Measurements from ENCODE around the gene IL1RN. TPM values are rescaled to one million over a fixed set of nuclear protein-coding genes. Genes with fewer than 3 reads are reported as not detected.

Gene IL1RN
- total RNA-seq, 4 donors from 2014 or later = 129 to 147 (median 135) TPM

GRCh38 chr2:113157897-113158753 is 30.7 kb downstream of the IL1RN start:
- WGBS = 40% methylated on average over 8 of the region's 10 CpGs
- TF ChIP-seq POLR2AphosphoS5 (IDR thresholded peaks at IDR 0.05) = no peak
- TF ChIP-seq, protein P1, sequence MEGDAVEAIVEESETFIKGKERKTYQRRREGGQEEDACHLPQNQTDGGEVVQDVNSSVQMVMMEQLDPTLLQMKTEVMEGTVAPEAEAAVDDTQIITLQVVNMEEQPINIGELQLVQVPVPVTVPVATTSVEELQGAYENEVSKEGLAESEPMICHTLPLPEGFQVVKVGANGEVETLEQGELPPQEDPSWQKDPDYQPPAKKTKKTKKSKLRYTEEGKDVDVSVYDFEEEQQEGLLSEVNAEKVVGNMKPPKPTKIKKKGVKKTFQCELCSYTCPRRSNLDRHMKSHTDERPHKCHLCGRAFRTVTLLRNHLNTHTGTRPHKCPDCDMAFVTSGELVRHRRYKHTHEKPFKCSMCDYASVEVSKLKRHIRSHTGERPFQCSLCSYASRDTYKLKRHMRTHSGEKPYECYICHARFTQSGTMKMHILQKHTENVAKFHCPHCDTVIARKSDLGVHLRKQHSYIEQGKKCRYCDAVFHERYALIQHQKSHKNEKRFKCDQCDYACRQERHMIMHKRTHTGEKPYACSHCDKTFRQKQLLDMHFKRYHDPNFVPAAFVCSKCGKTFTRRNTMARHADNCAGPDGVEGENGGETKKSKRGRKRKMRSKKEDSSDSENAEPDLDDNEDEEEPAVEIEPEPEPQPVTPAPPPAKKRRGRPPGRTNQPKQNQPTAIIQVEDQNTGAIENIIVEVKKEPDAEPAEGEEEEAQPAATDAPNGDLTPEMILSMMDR (IDR thresholded peaks at IDR 0.05) = no peak
- H3K4me1 ChIP-seq = peaks cover 24% of the 10 kb centered on the region

GRCh38 chr2:113158884-113159553 is 31.6 kb downstream of the IL1RN start:
- peaks cover 24% of the 10 kb centered on the region for H3K4me1 ChIP-seq
- no peaks in the 10 kb centered on the region for H3K9me3 ChIP-seq
- DNase-seq (ENCODE audit: low spot score in 2 of 2) = no peak
- H3K27ac ChIP-seq = peak overlapping the region; percentile 10
- peaks cover 10% of the 10 kb centered on the region for H3K27me3 ChIP-seq
- TF ChIP-seq POLR2AphosphoS5 (IDR thresholded peaks at IDR 0.05) (no peak), POLR2A (IDR thresholded peaks at IDR 0.05) (no peak), EP300 (IDR thresholded peaks at IDR 0.05) (no peak)
- TF ChIP-seq, protein P1 (IDR thresholded peaks at IDR 0.05) = no peak
- no peaks in the 10 kb centered on the region for H3K36me3 ChIP-seq
- 76% methylated on average over 4 of the region's 4 CpGs for WGBS
- H3K4me3 ChIP-seq = no peak overlapping the region

More at GRCh38 chr2:113157897-113158753, 30.7 kb downstream of the IL1RN start:
- Histone ChIP-seq H3K9me3 (no peaks in the 10 kb centered on the region), H3K4me3 (peak overlapping the region; percentile 67), H3K27me3 (peaks cover 10% of the 10 kb centered on the region), H3K27ac (peak overlapping the region; percentile 87), H3K36me3 (no peaks in the 10 kb centered on the region)
- no peak for DNase-seq (ENCODE audit: low spot score in 2 of 2)

- Histone ChIP-seq H3K4me1 (peaks cover 32% of the 10 kb centered on the region), H3K27me3 (peaks cover 10% of the 10 kb centered on the region), H3K27ac (no peak overlapping the region), H3K4me3 (no peak overlapping the region), H3K36me3 (no peaks in the 10 kb centered on the region), H3K9me3 (no peaks in the 10 kb centered on the region)
- TF ChIP-seq, protein P1 (IDR thresholded peaks at IDR 0.05) = no peak
- TF ChIP-seq EP300 (IDR thresholded peaks at IDR 0.05) = no peak
- TF ChIP-seq POLR2AphosphoS5 (IDR thresholded peaks at IDR 0.05) = no peak
- TF ChIP-seq POLR2A (IDR thresholded peaks at IDR 0.05) = no peak
- 94% methylated on average over 1 of the region's 1 CpG for WGBS
- no peak for DNase-seq (ENCODE audit: low spot score in 2 of 2)
Observed at GRCh38 chr2:113160248-113160647, 32.9 kb downstream of the IL1RN start.

DNA sequence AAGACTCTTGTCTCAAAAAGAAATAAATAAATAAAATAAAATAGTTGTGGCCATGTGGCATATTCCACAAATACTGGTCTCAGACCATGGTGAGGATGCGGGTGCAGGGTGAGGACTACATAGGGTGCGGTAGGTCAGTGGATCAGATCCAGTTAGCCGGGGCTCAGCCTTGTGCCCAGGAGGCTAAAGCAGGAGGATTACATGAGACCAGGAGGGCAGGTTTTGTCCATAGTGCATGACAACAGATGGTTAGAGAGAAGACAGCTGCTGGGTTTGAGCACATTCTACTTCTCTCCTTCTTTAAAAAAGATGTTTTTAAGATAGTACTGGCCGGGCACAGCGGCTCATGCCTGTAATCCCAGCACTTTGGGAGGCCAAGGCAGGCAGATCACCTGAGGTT is 33.6 kb downstream of the IL1RN start:
- H3K4me1 ChIP-seq = peaks cover 32% of the 10 kb centered on the region
- no peak overlapping the region for H3K4me3 ChIP-seq
- TF ChIP-seq POLR2AphosphoS5 (IDR thresholded peaks at IDR 0.05) = no peak
- TF ChIP-seq, protein P1 (IDR thresholded peaks at IDR 0.05) = no peak
- TF ChIP-seq POLR2A (IDR thresholded peaks at IDR 0.05) = no peak
- no peak for TF ChIP-seq EP300 (IDR thresholded peaks at IDR 0.05)
- peaks cover 10% of the 10 kb centered on the region for H3K27me3 ChIP-seq
- DNase-seq (ENCODE audit: low spot score in 2 of 2) = no peak
- no peaks in the 10 kb centered on the region for H3K36me3 ChIP-seq
- H3K9me3 ChIP-seq = no peaks in the 10 kb centered on the region
- H3K27ac ChIP-seq = no peak overlapping the region
- 91% methylated on average over 5 of the region's 5 CpGs for WGBS

DNA sequence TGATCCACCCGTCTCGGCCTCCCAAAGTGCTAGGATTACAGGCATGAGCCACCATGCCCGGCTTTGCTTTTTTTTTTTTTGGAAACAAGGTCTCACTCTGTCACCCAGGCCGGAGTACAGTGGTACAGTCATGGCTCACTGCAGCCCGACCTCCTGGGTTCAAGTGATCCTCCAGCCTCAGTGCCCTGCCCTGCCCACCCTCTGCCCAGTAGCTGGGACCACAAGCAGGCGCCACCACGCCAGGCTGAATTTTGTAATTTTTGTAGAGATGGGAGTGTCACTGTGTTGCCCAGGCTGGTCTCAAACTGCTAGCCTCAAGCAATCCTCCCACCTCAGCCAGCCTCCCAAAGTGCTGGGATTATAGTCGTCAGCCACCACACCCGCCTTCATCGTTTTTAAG is 34.8 kb downstream of the IL1RN start:
- TF ChIP-seq, protein P1 (IDR thresholded peaks at IDR 0.05) = no peak
- TF ChIP-seq EP300 (IDR thresholded peaks at IDR 0.05) (no peak), POLR2AphosphoS5 (IDR thresholded peaks at IDR 0.05) (no peak), POLR2A (IDR thresholded peaks at IDR 0.05) (no peak)
- Histone ChIP-seq H3K4me1 (peaks cover 25% of the 10 kb centered on the region), H3K4me3 (no peak overlapping the region), H3K9me3 (no peaks in the 10 kb centered on the region), H3K27me3 (peaks cover 7% of the 10 kb centered on the region), H3K36me3 (no peaks in the 10 kb centered on the region), H3K27ac (no peak overlapping the region)
- no peak for DNase-seq (ENCODE audit: low spot score in 2 of 2)
- 77% methylated on average over 10 of the region's 10 CpGs for WGBS

Measured in suprapubic skin (tissue), 4 donors.